ENCODE measurements around the gene RFT1.

GRCh38 chr3:53100818-53101466 is 29.3 kb downstream of the RFT1 start:
- no peak for TF ChIP-seq CTCF (IDR thresholded peaks at IDR 0.05)
- no peak for TF ChIP-seq POLR2A (IDR thresholded peaks at IDR 0.05)
